GM12801 (cell line): ENCODE results near the gene MAN1B1.

Experiments used
- TF ChIP-seq, protein P1 (sequence below): IDR thresholded peaks from one replicate; pipeline ENCODE4 v1.5.1; 2011; ENCODE audit warnings: control low read depth; ENCODE audit not compliant: insufficient read length; ENCODE audit errors: extremely low read depth

MAN1B1 gene

GRCh38 chr9:137140151-137141012 lies 53.6 kb downstream of the MAN1B1 start:
- TF ChIP-seq, protein P1, sequence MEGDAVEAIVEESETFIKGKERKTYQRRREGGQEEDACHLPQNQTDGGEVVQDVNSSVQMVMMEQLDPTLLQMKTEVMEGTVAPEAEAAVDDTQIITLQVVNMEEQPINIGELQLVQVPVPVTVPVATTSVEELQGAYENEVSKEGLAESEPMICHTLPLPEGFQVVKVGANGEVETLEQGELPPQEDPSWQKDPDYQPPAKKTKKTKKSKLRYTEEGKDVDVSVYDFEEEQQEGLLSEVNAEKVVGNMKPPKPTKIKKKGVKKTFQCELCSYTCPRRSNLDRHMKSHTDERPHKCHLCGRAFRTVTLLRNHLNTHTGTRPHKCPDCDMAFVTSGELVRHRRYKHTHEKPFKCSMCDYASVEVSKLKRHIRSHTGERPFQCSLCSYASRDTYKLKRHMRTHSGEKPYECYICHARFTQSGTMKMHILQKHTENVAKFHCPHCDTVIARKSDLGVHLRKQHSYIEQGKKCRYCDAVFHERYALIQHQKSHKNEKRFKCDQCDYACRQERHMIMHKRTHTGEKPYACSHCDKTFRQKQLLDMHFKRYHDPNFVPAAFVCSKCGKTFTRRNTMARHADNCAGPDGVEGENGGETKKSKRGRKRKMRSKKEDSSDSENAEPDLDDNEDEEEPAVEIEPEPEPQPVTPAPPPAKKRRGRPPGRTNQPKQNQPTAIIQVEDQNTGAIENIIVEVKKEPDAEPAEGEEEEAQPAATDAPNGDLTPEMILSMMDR = no peak

GRCh38 chr9:137141050-137141810 lies 54.4 kb downstream of the MAN1B1 start:
- TF ChIP-seq, protein P1 = no peak

DNA sequence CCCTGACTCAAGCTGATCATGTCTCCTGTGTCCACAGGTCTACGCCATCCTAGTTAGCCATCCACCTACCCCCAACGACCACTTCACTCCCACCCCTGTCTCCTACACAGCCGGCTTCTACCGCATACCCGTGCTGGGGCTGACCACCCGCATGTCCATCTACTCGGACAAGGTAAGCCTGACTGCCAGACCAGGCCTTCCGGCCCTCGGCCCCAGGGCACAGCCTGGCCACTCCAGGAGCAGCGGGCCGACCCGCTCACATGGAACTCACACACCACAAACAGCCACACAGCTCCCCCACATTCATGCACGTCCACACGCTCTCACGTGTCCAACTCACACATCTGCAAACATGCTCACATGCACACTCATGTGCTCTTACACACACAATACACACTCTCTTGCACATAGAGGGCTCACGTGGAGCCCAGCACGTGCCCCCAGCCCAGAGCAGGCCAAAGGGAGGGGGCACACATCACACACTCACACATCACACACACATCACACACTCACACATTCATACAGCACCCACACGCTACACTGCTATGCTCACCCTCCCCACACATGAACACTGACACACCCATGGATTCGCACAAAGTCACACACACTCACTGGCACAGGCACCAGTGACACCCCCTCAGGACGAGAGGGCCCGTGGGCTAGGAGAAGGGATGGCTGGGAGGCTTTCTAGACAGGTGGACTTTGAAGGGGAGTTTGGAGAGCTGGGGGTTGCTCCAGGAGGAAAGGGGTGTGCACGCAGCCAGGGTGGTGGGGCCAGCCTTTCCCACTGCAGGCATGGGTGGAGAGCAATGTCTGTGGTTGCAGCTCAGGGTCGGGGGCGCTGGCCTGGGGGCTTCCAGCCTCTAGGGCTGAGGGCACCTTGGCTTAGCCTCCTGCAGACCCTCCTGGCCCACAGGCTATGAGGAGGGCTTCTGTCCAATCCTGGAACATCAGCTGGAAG lies 55.5 kb downstream of the MAN1B1 start:
- TF ChIP-seq, protein P1 = no peak

DNA sequence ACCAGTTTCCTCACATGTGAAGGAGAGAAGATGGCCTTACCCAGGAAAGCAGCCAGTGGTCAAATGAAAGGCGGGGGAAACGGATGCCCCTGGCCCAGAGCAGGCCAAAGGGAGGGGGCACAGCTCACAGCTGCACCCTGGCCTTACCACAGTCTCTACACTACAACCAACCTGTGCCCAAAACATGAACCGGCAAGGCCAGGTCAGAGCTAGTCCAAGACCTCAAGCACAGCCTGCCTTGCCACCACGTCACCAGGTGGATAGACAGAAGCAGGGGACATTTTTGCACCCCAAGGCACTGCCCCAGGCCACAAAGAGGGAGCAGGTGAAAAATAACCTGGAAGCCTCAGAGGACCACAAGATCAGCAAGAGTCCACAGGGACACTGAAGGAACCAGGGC lies 56.7 kb downstream of the MAN1B1 start:
- TF ChIP-seq, protein P1 = no peak

- TF ChIP-seq, protein P1 = no peak
These were observed 59.1 kb downstream of the MAN1B1 start for GRCh38 chr9:137145731-137146526.

DNA sequence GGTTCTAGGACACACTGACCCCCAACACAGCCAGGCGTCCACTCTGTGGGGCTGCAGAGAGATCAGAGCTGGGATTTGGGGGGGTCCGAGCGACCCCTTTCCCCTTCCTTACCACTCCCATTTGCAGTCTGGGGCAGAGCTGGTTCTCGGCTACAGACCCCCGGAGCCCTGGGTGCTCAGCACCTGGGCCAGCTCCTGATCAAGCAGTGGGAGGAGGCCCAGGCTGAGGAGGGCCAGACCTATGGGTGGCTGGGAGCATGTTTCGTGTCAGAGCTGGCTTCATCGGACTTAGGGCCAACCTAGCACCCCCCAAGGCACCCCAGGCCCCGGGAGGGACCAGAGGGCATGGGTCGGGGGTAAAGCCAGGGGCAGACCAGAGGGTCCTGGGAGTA lies 59.7 kb downstream of the MAN1B1 start:
- TF ChIP-seq, protein P1 = no peak
